ENCODE results near the gene LTBP1. TPM values are rescaled to one million over a fixed set of nuclear protein-coding genes. Genes with fewer than 3 reads are reported as not detected.

Gene LTBP1
- total and polyA plus RNA-seq, 2 of the 13 experiments (the other 11 are each of a cell fraction or from before 2014, with no cell fraction given): 0.12 to 0.22 TPM

- WGBS (ENCODE audit: low lambda C conversion rate): 27% methylated on average over 3 of the region's 3 CpGs
- BruUV-seq (replicated peaks): no TSS peak
- CTCF ChIA-PET (ENCODE audit: low intra/inter-chr PET ratio, low total read pairs): no interaction called here
- Histone ChIP-seq H3K9me3 (ENCODE audit: low read length) (no peaks in the 10 kb centered on the region), H3K4me2 (ENCODE audit: low read depth, low read length) (no peak overlapping the region), H3K4me1 (ENCODE audit: insufficient read depth, low read length) (peaks cover 20% of the 10 kb centered on the region), H3K27me3 (ENCODE audit: control insufficient read depth in 1 of 2, insufficient read depth in 2 of 2, low read length in 2 of 2) (no peaks in the 10 kb centered on the region; a peak in 2 of 5 replicates), H3K36me3 (replicated peaks in 1 of 2; ENCODE audit: control insufficient read depth in 1 of 2, insufficient read depth in 2 of 2, low read length in 2 of 2) (no peaks in the 10 kb centered on the region), H3K79me2 (ENCODE audit: insufficient read depth, low read length) (no peaks in the 10 kb centered on the region), H3K9ac (ENCODE audit: insufficient read depth, low read depth, low read length) (no peak overlapping the region), H2AFZ (ENCODE audit: low read length) (no peak overlapping the region), H3K4me3 (replicated peaks in 1 of 3; ENCODE audit: insufficient read depth in 1 of 3, low read depth in 2 of 3, low read length in 3 of 3) (no peak overlapping the region), H3K27ac (ENCODE audit: extremely low read length, insufficient read depth, low read length) (no peak overlapping the region), H4K20me1 (ENCODE audit: insufficient read depth, low read length) (no peaks in the 10 kb centered on the region)
- FAIRE-seq (peak; percentile 72), ATAC-seq (no peak), DNase-seq (ENCODE audit: low spot score) (no peak)
- in situ Hi-C loops (cut with HindIII; ENCODE audit: extremely low pct_ligation_motif_present, low pct_unique_long_range_greater_than_20kb): no loop called here
- TF ChIP-seq ZNF512 (CRISPR knock-in tag; IDR thresholded peaks at IDR 0.05) (no peak), ZSCAN5A (CRISPR knock-in tag; IDR thresholded peaks at IDR 0.05; ENCODE audit: borderline replicate concordance) (no peak), THAP11 (CRISPR knock-in tag; IDR thresholded peaks at IDR 0.05) (no peak), ZNF136 (CRISPR knock-in tag; IDR thresholded peaks at IDR 0.05; ENCODE audit: low read depth) (no peak), MYPOP (CRISPR knock-in tag; IDR thresholded peaks at IDR 0.05) (no peak), HOXA9 (CRISPR knock-in tag; IDR thresholded peaks at IDR 0.05; ENCODE audit: borderline replicate concordance) (no peak), ZNF740 (CRISPR knock-in tag; IDR thresholded peaks at IDR 0.05) (no peak), KLF6 (CRISPR knock-in tag; IDR thresholded peaks at IDR 0.05) (no peak), REST (IDR thresholded peaks at IDR 0.05; ENCODE audit: borderline replicate concordance in 1 of 2, low read depth in 1 of 2, low read length in 2 of 2) (no peak), FOXC1 (CRISPR knock-in tag; IDR thresholded peaks at IDR 0.05; ENCODE audit: borderline replicate concordance) (no peak), NCOA5 (CRISPR knock-in tag; IDR thresholded peaks at IDR 0.05) (no peak)
- intact Hi-C loops (cut with micrococcal nuclease; ENCODE audit: unreplicated experiment): no loop called here
- POLR2A ChIA-PET: no interaction called here
Observed at GRCh38 chr2:33013684-33014110, 66.9 kb downstream of the LTBP1 start.

Data from HepG2 (cell line).